Mesothelial cell of epicardium (in vitro differentiated cells): ENCODE results near the gene NPTX1. TPM values are rescaled to one million over a fixed set of nuclear protein-coding genes. Genes with fewer than 3 reads are reported as not detected.

Experiments
- DNase-seq, 2 experiments: peaks; one replicate each; pipeline ENCODE4 v3.0.0; 2021; ENCODE audit warnings: low spot score in 2 of 2; ENCODE audit not compliant: unreplicated experiment in 2 of 2
- H3K27ac Mint-ChIP-seq: 2 replicates; pipeline ENCODE4 v1.8.0; 2021; ENCODE audit warnings: mixed read lengths
- H3K27me3 Mint-ChIP-seq: 2 replicates; pipeline ENCODE4 v1.8.0; 2021; ENCODE audit warnings: low read depth, mixed read lengths
- H3K36me3 Mint-ChIP-seq: 2 replicates; pipeline ENCODE4 v1.8.0; 2021; ENCODE audit warnings: mixed read lengths
- H3K4me1 Mint-ChIP-seq: 2 replicates; pipeline ENCODE4 v1.8.0; 2021; ENCODE audit warnings: mixed read lengths
- H3K4me3 Mint-ChIP-seq: 2 replicates; pipeline ENCODE4 v1.8.0; 2021; ENCODE audit warnings: mild to moderate bottlenecking, moderate library complexity, mixed read lengths
- H3K9me3 Mint-ChIP-seq: 2 replicates; pipeline ENCODE4 v1.8.0; 2021; ENCODE audit warnings: mixed read lengths
- CTCF ChIP-seq: fragments of 200-600 bp; sonication (generic); IDR thresholded peaks from one replicate; pipeline ENCODE4 v1.5.0; 2021; ENCODE audit warnings: antibody characterized with exemption; ENCODE audit not compliant: unreplicated experiment
- microRNA-seq: library from miRNA; unstranded; fragments of <30 nt; microRNA quantifications from one replicate; pipeline ENCODE4 v1.2.0, GENCODE V29; 2021; ENCODE audit warnings: inconsistent platforms, mixed read lengths
- total RNA-seq: library from RNA; stranded (reverse); gene quantifications from 3 replicates; pipeline ENCODE4 v1.2.1, GENCODE V29; 2021

Gene NPTX1
- total RNA-seq, 1 donor from 2014 or later, result 0.20 TPM

- peaks cover 3% of the 10 kb centered on the region for H3K27me3 Mint-ChIP-seq
- no peak overlapping the region for H3K4me3 Mint-ChIP-seq
- no peaks in the 10 kb centered on the region for H3K9me3 Mint-ChIP-seq
These were observed 57.2 kb downstream of the NPTX1 start for GRCh38 chr17:80419255-80419654.

GRCh38 chr17:80418589-80418988 lies 57.8 kb downstream of the NPTX1 start:
- Mint-ChIP-seq H3K36me3 (peaks cover 9% of the 10 kb centered on the region), H3K9me3 (no peaks in the 10 kb centered on the region), H3K27ac (no peak overlapping the region), H3K4me3 (no peak overlapping the region), H3K27me3 (peaks cover 9% of the 10 kb centered on the region), H3K4me1 (peaks cover 25% of the 10 kb centered on the region)
- TF ChIP-seq CTCF, result no peak
- DNase-seq, result no peak

More at GRCh38 chr17:80419255-80419654, 57.2 kb downstream of the NPTX1 start:
- no peak for DNase-seq
- Mint-ChIP-seq H3K36me3 (peaks cover 9% of the 10 kb centered on the region), H3K27ac (no peak overlapping the region), H3K4me1 (peaks cover 21% of the 10 kb centered on the region)
- TF ChIP-seq CTCF, result no peak

Small RNA genes lying within 50 kb of the gene (microRNA-seq; reads per million reads assigned to microRNA genes)
- gene MIR4730, result 0.88 reads per million

Other genes starting within 250 kb of the NPTX1 start
- gene RNF213, start 215.8 kb downstream of the NPTX1 start, total RNA-seq, result 62.6 to 76.7 TPM (median 63.4 TPM) in 3 replicates
- 37.8 to 43.0 TPM (median 38.0 TPM) in 3 replicates for gene ENDOV, start 61.4 kb downstream of the NPTX1 start, total RNA-seq
- gene RPTOR, start 68.2 kb upstream of the NPTX1 start, total RNA-seq, result 46.1 to 53.7 TPM (median 47.8 TPM) in 3 replicates